Ovary (tissue), 9 donors: ENCODE measurements around the gene CDH23. TPM values are rescaled to one million over a fixed set of nuclear protein-coding genes. Genes with fewer than 3 reads are reported as not detected.

ENCODE experiments used
- DNase-seq, 5 donors: peaks; one replicate each; pipeline ENCODE4 v3.0.0-alpha.2; 2019 to 2020
- H3K27ac ChIP-seq, 2 donors: fragments of 200-600 bp; one replicate each; pipeline versions ENCODE4 v1.5.1 to v1.8.0; 2019 to 2022
- H3K27me3 ChIP-seq: fragments of 200-600 bp; one replicate; pipeline ENCODE4 v1.8.0; 2022
- H3K36me3 ChIP-seq: fragments of 200-600 bp; sonication (generic); one replicate; pipeline ENCODE4 v1.5.1; 2019
- H3K4me1 ChIP-seq: one replicate; pipeline ENCODE4 v1.8.1; 2013; ENCODE audit warnings: mild to moderate bottlenecking, moderate library complexity; ENCODE audit not compliant: insufficient read depth
- H3K4me3 ChIP-seq: fragments of 200-600 bp; sonication (generic); one replicate; pipeline ENCODE4 v1.5.1; 2017
- H3K9me3 ChIP-seq, 2 donors: fragments of 200-600 bp in 1 of 2; sonication (generic) in 1 of 2; one replicate each; pipeline versions ENCODE4 v1.5.1 to v1.8.1; 2013 to 2019; ENCODE audit warnings: mild to moderate bottlenecking in 1 of 2, moderate library complexity in 1 of 2
- EP300 ChIP-seq: sonication (generic); formaldehyde crosslinking; IDR thresholded peaks from one replicate; pipeline ENCODE4 v1.6.1; 2017; ENCODE audit warnings: antibody characterized with exemption
- POLR2A ChIP-seq: fragments of 450-650 bp; IDR thresholded peaks from one replicate; pipeline ENCODE4 v1.6.1; 2017; ENCODE audit warnings: antibody characterized with exemption, mild to moderate bottlenecking, moderate library complexity
- WGBS, 3 donors: extraction: QIAGEN DNeasy Blood & Tissue Kit in 1 of 3; methylation state at CpG; one replicate each; pipeline versions ENCODE4 v1.1.5 to v1.1.7; 2013 to 2017; 5-methylcytosine and 5-hydroxymethylcytosine counted together
- intact Hi-C, 4 donors: fragments of 100-400 bp; cut with DNase I; formaldehyde crosslinking; loops; one replicate each; pipeline versions ENCODE4 v1.11.0 to v1.15.1; 2022 to 2023
- polyA plus RNA-seq, 2 donors: library from polyadenylated mRNA; stranded (reverse); fragments of 200-250 nt in 1 of 2; fragments of 350-450 nt in 1 of 2; fragmentation: Illumina TruSeq in 1 of 2; extraction: RNeasy Lipid Tissue Mini Kit (QIAGEN cat#74804) in 1 of 2; gene quantifications; one replicate each; pipeline ENCODE4 v1.2.3, GENCODE V29; 2013 to 2014
- total RNA-seq, 7 donors: library from RNA; depleted of rRNA in 2 of 7; stranded (reverse); fragments of >200 nt in 2 of 7; fragmentation: NEBNext Ultra II Directional in 3 of 7; extraction: Animal tissue kit (Norgen Biotek cat#: 25700) in 3 of 7; gene quantifications; one replicate each; pipeline versions ENCODE4 v1.1.0 to v1.2.4, GENCODE V29; 2016 to 2023
- TF ChIP-seq, protein P1 (sequence below), 3 donors: fragments of 450-650 bp in 2 of 3; fragments of 200-600 bp in 1 of 3; IDR thresholded peaks; one replicate each; pipeline versions ENCODE4 v1.5.1 to v1.8.0; 2016 to 2022; ENCODE audit warnings: antibody characterized with exemption in 3 of 3, mild to moderate bottlenecking in 1 of 3
- donor health status: DM: no; HTN: no; CAD: no; lungs with moderate emphysema.
- donor health status: DM: no; HTN: no; CAD: no.
- donor health status: Bipolar disorder and iron deficiency.
- donor health status: DM: yes; HTN: yes; CAD: no.
- donor health status: DM: no; HTN: no; CAD: no.
- donor health status: DM: yes; HTN: yes; CAD: no.

The CDH23 gene
- total and polyA plus RNA-seq, 9 donors: 7.5 to 108 (median 39.1) TPM

DNA sequence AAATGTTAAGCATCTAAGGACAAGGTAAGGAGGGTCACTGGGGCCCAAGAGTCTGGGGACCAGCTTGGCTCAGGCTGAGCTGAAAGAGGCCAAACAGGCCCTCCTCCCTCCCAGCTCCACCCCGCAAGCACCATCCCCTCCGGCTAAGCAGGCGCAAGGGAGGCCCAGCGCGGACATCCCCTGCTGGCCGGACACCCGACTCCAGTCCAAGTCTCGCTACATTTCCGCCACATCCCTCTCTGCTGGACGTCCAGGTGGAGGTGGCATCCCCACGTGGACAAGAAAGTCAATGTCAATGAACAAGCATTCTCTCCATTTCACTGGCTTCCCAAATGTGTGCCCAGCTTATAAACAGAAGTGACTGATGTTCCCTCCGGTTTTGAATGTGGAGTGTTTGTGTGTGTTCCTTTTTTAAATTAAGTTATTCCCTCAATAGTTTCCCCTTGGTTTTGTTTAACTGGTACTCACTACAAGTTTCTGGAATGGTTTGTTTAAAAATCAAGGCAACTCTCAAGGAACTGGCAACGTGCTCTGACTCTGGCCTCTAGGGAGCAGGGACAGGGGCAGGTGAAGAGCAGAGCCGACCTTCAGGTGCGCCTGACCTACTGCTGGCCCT, 418.9 kb downstream of the CDH23 start:
- intact Hi-C loops: loop anchor here in 2 of 4 donors (10.0 kb wide), 2 partner anchors 431 to 501 kb away; partner anchors contain the start of gene SLC29A3 (in 2 of the 2)
- no peak for DNase-seq
- Histone ChIP-seq H3K36me3 (no peaks in the 10 kb centered on the region), H3K27me3 (no peaks in the 10 kb centered on the region), H3K27ac (no peak overlapping the region), H3K9me3 (no peaks in the 10 kb centered on the region), H3K4me1 (no peaks in the 10 kb centered on the region), H3K4me3 (no peak overlapping the region)
- WGBS, 3 donors: 68 to 76% (median 69%) methylated on average over 15 of the region's 15 CpGs
- TF ChIP-seq EP300 (no peak), POLR2A (no peak)
- TF ChIP-seq, protein P1, sequence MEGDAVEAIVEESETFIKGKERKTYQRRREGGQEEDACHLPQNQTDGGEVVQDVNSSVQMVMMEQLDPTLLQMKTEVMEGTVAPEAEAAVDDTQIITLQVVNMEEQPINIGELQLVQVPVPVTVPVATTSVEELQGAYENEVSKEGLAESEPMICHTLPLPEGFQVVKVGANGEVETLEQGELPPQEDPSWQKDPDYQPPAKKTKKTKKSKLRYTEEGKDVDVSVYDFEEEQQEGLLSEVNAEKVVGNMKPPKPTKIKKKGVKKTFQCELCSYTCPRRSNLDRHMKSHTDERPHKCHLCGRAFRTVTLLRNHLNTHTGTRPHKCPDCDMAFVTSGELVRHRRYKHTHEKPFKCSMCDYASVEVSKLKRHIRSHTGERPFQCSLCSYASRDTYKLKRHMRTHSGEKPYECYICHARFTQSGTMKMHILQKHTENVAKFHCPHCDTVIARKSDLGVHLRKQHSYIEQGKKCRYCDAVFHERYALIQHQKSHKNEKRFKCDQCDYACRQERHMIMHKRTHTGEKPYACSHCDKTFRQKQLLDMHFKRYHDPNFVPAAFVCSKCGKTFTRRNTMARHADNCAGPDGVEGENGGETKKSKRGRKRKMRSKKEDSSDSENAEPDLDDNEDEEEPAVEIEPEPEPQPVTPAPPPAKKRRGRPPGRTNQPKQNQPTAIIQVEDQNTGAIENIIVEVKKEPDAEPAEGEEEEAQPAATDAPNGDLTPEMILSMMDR (IDR thresholded peaks at IDR 0.05): no peak

DNA sequence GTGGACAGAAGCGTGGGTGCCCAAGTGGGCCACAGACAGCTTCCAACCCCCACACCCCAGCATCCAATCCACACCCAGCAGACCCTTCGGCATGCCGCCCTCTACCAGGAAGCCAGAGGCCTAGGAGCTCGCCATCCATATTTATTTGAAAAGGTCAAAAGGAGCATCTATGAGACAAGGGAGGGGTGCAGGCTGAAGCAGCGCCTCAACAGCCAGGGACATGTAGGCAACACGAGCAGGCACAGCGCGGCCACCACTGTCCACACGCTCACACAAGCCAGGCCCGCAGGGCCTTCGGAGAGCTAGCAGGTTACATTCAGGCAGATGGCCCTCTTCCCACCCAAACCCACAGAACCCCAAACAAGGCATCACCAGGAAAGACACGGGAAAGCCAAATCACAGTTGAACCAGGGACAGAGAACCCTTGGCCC, 419.7 kb downstream of the CDH23 start:
- intact Hi-C loops: loop anchor here in 2 of 4 donors (10.0 kb wide), 2 partner anchors 432 to 502 kb away; partner anchors contain the start of gene SLC29A3 (in 2 of the 2)
- no peak for TF ChIP-seq EP300
- no peaks in the 10 kb centered on the region for H3K9me3 ChIP-seq
- H3K27ac ChIP-seq: no peak overlapping the region
- 85 to 87% (median 86%) methylated on average over 12 of the region's 12 CpGs for WGBS, 3 donors
- no peaks in the 10 kb centered on the region for H3K27me3 ChIP-seq
- no peak overlapping the region for H3K4me3 ChIP-seq
- DNase-seq: no peak
- H3K36me3 ChIP-seq: no peaks in the 10 kb centered on the region
- no peaks in the 10 kb centered on the region for H3K4me1 ChIP-seq

DNA sequence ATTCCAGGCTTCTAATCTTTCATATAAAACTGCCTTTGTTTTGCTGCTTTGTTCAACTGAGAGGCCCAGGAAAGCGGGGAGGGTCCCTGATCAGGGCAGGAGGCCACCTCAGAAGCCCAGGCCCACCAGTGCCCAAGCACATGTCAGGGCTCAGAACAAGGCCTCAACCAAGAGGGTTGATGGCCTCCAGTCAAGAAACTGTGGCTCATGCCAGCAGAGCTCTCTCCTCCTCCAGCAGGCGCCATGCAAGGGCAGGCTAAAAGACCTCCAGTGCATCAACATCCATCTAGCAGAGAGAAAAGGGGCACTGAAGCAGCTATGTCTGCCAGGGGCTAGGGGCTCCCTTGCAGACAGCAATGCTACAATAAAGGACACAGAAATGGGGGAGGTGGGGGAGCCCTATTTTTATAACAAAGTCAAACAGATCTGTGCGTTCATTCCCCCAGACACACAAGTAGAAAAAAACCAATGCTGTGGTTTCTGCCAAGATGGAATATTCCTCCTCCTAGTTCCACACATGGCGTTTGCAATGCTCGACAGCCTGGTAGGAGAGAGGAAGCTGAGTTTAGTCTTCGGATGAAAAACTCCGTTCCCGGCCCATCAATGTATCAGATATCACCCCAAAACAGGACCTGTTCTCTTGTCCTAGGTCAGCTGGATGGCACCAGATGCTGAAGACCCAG, 420.4 kb downstream of the CDH23 start:
- Histone ChIP-seq H3K27ac (no peak overlapping the region), H3K4me1 (no peaks in the 10 kb centered on the region), H3K36me3 (no peaks in the 10 kb centered on the region), H3K9me3 (no peaks in the 10 kb centered on the region), H3K27me3 (no peaks in the 10 kb centered on the region), H3K4me3 (no peak overlapping the region)
- TF ChIP-seq EP300: no peak
- TF ChIP-seq POLR2A: no peak
- TF ChIP-seq, protein P1 (IDR thresholded peaks at IDR 0.05): no peak
- 68 to 81% (median 71%) methylated on average over 8 of the region's 8 CpGs for WGBS, 3 donors
- intact Hi-C loops: loop anchor here in 2 of 4 donors (10.0 kb wide), 2 partner anchors 432 to 502 kb away; partner anchors contain the start of gene SLC29A3 (in 2 of the 2)
- DNase-seq: no peak

DNA sequence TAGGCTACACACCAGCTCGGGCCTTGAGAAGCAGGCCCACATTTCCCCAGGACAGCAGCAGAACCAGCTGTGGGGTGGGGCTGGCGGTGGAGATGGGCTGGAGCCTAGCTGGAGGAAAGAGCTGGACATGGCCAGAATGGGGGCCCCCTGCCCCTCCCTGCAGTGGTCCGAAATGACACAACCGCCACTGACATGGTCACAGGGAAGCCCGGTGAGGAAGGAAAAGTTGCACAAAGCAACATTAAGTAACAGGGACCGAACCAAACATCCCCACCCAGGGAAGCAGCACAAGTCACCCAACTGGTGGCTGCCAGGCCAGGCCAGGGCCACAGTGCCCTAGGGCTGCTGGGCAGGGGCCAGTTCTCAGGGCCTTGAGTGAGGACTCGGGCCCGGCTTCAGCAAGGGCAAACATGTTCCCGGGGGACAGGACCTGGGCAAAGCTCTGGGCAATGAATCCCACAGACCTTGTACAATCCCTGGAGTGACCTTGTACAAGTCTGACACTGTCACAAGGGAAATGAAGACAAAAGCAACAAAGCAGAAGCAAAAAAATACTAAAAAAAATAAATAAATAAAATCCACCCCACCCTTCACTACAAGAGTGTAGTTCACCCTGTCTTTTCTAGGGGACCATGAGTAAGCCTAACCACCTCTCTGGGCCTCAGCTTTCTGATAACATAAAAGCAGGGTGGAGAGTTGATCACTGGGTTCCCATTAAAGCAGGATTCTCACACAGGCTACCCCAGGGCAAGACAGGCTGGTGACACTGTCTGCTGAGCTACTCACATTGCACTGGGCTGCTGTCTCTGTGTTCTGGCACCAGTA, 421.3 kb downstream of the CDH23 start:
- no peaks in the 10 kb centered on the region for H3K36me3 ChIP-seq
- TF ChIP-seq EP300 (no peak), POLR2A (no peak)
- TF ChIP-seq, protein P1 (IDR thresholded peaks at IDR 0.05): no peak
- WGBS, 3 donors: 64 to 73% (median 72%) methylated on average over 9 of the region's 9 CpGs
- H3K9me3 ChIP-seq: no peaks in the 10 kb centered on the region
- DNase-seq: no peak
- no peak overlapping the region for H3K27ac ChIP-seq
- no peak overlapping the region for H3K4me3 ChIP-seq
- H3K27me3 ChIP-seq: no peaks in the 10 kb centered on the region
- H3K4me1 ChIP-seq: no peaks in the 10 kb centered on the region
- intact Hi-C loops: loop anchor here in 2 of 4 donors (10.0 kb wide), 2 partner anchors 433 to 503 kb away; partner anchors contain the start of gene SLC29A3 (in 2 of the 2)
